ENCODE data around the gene APLF. TPM values are rescaled to one million over a fixed set of nuclear protein-coding genes. Genes with fewer than 3 reads are reported as not detected.

The APLF gene
- total and polyA plus RNA-seq, 2 experiments from 2014 or later = 3.0 to 3.7 TPM

DNA sequence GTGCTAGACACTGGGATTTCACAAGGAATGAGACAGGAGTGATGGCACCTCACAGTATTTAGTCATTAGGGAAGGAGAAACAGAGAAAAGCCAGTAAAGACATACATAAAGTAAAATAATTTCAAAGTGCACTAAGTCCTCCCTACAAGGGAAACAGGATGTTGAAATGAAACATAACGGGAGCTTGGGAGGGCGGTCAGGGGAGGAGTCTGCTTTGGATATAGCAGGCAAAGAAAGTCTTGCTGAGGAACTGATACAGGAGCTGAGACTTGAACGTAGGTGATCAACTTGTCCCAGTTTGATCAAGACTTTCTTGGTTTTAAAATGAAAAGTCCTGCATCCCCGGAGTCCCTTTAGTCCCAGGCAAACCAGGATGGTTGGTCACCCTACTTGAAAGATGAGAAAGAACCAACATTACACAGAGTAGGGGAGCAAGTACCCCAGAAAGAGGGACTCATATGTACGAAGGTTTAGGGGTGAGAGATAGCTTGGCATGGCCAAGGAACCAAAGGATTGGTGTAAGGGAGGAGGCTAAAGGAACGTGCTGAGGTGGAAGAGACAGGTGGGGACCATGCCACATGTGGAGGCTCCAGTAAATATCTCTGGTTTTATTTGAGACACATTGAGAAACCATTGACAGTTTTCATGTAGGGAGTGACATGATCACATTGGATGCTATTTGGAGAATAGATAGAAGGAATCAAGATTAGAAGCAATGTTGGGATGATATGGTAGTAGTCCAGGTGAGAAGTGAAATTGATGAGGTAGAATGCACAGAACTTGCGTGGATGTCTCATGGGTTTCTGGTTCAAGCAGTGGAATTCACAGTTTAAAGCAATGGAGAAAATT lies 28.7 kb upstream of the APLF start:
- H3K27me3 ChIP-seq (ENCODE audit: insufficient read depth) = no peaks in the 10 kb centered on the region
- H3K79me2 ChIP-seq (replicated peaks; ENCODE audit: insufficient read depth) = no peaks in the 10 kb centered on the region
- no peaks in the 10 kb centered on the region for H3K9me2 ChIP-seq (ENCODE audit: insufficient read depth)
- H4K20me1 ChIP-seq (replicated peaks; ENCODE audit: insufficient read depth) = no peaks in the 10 kb centered on the region
- no peaks in the 10 kb centered on the region for H3K27me3 Mint-ChIP-seq (ENCODE audit: insufficient read depth, low read depth, poor library complexity)
- DNase-seq (ENCODE audit: low spot score) = no peak
- H3K4me3 Mint-ChIP-seq = no peak overlapping the region
- 0 out of 3 replicates have a peak, but pooled peaks cover 1% of the 10 kb centered on the region for H3K9me3 Mint-ChIP-seq
- H3K36me3 ChIP-seq (ENCODE audit: insufficient read depth) = no peaks in the 10 kb centered on the region
- ATAC-seq = no peak
- no peak overlapping the region for H3K27ac Mint-ChIP-seq
- no peak overlapping the region for H3K4me3 ChIP-seq
- no peak overlapping the region for H3K4me2 ChIP-seq
- TF ChIP-seq CTCF (conservative IDR thresholded peaks at IDR 0.05; ENCODE audit: low read depth in 2 of 2) (no peak), ETS1 (IDR thresholded peaks at IDR 0.05) (no peak), ZNF462 (CRISPR knock-in tag; IDR thresholded peaks at IDR 0.05) (no peak), EZH2phosphoT487 (IDR thresholded peaks at IDR 0.05; ENCODE audit: unreplicated experiment) (no peak), STAT1 (IDR thresholded peaks at IDR 0.05; ENCODE audit: unreplicated experiment) (no peak), ZNF114 (CRISPR knock-in tag; IDR thresholded peaks at IDR 0.05) (no peak)
- no peaks in the 10 kb centered on the region for H3K4me1 ChIP-seq (ENCODE audit: insufficient read depth)
- no peaks in the 10 kb centered on the region for H3F3A ChIP-seq (replicated peaks; ENCODE audit: low read depth)
- no peaks in the 10 kb centered on the region for H3K36me3 Mint-ChIP-seq (ENCODE audit: low read depth)
- peaks cover 7% of the 10 kb centered on the region; the same call in 2 of the 3 replicates for H3K4me1 Mint-ChIP-seq
- 0 out of 2 replicates have a peak overlapping the region, but pooled peaks have one; percentile 50 for H2AFZ ChIP-seq
- no peak overlapping the region for H3K27ac ChIP-seq (ENCODE audit: low read depth)
